Glomerular visceral epithelial cell (primary cell): Measurements from ENCODE around the gene CNTNAP2.
"Not testable (repeated sequence)": the region's sequence is repeated elsewhere in the genome, so short reads cannot be mapped to it uniquely, and the experiment has no call there.

Experiments used
- DNase-seq: peaks from one replicate; pipeline ENCODE4 v3.0.0-alpha.2; 2016; ENCODE audit errors: extremely low spot score

Gene CNTNAP2

DNA sequence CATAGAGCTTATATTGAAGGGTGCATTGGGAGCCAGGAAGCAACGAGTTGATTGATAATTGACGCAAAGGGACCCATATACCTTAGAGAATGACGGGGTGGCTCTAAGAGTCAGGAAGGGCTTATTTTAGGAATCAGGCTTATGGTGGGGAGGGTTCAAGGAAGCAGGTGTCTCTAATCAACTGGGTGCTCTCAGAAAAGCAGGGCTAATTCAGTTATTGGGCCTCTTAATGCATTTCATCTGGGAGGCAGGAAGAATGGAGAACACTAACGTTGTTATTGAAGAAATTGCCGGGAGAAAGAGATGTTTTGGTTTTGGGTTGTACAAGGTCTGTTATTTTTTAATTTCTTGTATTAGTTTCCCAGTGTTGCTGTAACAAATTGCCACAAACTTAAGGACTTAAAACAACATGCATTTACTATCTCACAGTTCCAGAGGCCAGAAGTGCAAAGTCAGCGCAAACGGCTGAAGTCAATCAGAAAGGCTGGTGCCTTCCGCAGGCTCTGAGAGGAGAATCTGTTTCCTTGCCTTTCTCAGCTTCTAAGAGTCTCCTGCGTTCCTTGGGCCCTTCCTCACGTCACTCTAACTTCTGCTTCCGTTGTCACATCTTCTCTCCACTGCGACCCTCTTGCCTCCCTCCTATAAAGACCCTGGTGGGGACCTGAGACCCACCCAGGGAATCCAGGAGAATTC, 2145.5 kb downstream of the CNTNAP2 start:
- DNase-seq, result no peak

DNA sequence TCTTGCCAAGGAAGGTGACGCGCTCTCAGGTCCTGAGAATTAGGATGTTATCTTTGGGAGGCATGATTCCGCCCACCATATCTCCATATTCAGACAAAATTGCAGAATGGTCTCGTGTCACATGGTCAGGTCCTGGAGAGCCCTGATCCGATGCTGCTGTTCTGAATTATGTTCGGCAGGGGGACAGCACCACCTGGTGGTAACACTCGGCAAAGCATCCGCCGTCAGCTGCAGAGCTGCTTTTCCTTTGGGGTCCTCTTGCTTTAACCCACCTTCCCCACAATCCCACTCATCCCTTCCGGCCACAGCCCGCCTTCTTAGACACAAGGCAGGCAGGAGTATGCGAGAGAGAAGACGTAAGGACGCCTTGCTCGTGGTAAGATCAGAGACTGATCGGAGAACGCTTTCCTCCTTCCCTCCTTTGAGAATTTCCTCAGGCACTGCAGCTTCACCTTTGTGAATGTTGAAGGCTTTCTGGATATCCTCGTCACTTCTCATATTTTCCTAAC, 2146.2 kb downstream of the CNTNAP2 start:
- peak; percentile 19 for DNase-seq

DNA sequence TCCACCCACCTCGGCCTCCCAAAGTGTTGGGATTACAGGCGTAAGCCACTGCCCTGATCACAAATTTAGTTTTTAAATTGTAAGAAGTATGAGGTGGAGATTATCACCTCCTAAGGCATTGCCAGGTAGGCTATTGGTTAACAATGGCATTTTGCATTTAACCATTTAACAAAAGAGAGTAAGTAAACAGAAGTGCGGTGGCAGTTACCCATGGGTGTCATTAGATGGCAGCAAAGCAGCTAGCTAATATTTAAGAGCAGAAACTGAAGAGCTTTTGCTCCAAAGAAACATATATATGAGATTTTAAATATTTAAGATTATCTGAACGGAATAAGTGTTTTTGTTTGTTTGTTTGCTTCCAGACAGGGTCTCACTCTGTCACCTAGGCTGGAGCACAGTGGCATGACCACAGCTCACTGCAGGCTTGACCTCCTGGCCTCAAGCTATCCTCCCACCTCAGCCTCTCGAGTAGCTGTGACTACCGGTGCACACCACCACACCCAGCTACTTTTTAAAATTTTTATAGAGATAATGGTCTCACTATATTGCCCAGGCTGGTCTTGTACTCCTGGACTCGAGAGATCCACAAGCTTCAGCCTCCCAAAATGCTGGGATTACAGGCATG, 2148.4 kb downstream of the CNTNAP2 start:
- no peak for DNase-seq

- DNase-seq, result no peak
These were observed 2149.3 kb downstream of the CNTNAP2 start for GRCh38 chr7:148265896-148266295.

DNA sequence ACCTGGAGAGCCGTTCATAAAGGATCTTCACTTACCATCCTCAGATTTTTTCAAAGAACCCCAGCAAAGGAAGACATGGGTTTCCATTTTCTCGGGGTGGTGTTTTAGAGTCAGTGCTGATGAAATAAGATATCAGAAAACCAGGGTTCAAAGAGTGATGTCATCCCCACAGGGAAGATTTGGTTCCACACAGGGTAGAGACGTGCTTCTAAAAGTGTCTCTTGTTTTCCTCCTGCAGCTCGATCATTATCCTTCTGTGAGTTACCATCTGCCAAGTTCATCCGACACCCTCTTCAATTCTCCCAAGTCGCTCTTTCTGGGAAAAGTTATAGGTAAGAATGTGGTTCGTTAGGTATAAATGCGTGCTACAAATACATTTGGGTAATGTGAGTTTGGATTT, 2150.2 kb downstream of the CNTNAP2 start:
- DNase-seq, result no peak

GRCh38 chr7:148270576-148270975, 2154.0 kb downstream of the CNTNAP2 start:
- DNase-seq, result no peak

DNA sequence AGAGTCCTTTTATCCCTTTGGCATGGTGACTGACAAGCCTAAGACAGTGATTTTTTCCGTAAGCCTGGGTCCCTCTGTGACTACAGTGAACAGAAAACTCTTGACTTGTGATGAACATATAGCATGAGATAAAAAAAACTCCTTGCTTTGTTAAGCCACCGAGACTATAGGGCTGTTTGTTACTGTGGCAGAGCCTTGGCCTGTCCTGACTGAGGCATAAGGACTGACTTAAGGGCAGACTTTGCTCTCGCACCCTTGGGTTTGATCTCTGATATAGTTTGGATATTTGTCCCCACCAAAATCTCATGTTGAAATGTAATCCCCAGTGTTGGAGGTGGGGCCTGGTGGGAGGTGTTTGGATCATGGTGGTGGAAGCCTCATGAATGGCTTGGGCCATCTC, 2157.5 kb downstream of the CNTNAP2 start:
- DNase-seq, result no peak

DNA sequence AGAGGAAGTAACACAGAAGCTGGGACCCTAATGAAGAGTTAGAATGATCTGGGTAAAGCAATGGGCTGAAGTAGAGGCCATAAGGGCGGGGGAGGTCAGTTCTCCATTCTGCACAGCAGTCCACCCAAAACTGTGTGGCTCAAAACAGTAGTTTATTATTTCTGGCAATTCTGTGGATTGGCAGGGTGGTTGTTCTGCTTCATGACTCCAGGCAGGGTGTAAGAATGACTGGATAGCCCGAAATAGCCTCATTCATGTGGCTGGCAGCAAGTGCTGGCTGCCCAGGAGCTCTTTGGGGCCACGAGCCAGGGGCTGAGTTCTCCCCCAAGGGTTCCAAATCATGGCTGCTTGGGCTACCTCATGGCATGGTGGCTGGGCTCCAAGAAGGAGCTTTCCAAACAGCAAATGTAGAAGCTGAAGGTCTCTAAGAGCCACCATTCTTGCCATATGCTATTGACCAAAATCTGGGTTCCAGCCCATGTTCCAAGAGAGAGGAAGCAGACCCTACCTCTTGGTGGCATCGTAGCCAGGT, 2158.8 kb downstream of the CNTNAP2 start:
- no peak for DNase-seq

DNA sequence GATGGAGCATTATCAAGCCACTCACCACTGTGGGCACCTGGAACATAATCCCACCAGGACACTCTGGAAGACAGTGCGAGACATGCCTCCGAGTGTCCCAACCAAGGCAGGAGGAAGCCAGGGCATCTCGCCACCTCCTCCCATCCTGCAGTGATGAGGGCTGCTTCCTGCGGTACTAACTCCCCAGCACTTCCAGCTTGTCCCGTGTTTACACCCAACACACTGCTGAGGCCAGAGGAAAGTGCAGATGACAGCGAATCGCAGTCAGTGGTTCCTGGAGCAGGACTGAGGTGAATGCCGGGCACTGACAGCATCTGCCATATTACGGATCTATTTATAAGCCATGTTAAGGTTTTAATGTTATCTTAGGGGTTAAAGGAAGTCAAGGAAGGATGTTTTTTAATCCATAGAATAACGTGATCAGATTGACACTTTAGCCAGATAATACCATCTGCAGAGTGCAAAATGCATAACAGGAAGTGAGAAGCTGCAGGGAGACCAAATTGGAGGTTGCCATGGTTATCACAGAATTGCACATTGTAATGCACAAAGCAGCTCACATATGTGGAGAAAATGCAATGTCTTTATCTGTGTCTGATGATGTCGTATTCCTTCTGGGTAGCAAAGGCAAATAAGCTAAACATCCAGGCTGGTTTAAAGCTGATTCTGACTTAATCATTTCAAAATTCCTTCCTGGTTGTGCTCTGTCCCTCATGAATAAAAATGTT, 2159.9 kb downstream of the CNTNAP2 start:
- DNase-seq, result no peak

DNA sequence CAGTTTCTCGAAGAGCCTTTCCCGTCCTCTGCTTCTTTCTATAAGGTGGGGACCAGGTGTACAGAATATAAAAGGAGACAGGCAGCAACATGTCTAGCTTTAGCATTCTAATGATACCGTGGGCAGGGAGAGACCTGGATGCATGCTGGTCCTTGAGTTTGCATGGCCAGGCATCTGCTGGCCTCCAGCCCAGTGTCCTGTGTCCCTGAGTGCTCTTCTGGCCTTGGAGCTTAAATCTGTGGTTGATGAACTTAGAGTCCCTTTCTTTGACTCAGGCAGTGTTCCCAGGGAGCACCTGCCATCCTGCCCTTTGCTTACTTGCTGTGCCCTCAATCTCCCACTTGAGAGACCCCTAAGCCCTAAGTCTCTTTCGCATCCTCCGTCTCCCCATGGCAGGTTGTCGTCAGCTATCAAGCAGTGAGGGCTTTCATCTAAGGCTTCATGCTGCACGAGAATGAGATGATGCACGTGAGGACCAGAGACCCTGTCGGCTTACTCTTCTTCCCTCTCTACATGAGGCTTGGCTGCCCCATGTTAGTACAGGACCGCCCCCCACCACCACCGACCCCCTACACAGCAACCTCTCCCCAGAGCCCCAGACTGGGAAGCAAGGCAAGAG, 2160.6 kb downstream of the CNTNAP2 start:
- DNase-seq, result no peak

DNA sequence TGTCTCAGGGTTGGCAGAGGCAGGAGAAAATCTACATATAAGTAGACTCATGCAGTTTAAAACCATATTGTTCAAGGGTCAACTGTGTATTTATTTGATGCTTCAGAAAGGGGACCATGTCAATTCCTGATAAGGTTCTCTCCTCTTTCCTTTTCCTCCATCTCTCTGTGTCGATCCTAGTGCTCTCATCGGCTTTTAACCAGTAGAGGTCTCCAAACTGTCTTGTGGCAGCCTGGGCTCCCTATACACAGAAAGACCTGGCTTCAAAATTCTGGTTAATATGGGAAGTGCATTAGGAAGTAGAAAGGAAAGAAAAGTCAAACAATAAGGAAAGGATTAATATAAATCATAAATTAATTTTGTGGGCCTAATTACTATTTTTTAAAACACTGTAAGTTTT, 2169.5 kb downstream of the CNTNAP2 start:
- DNase-seq, result no peak

DNA sequence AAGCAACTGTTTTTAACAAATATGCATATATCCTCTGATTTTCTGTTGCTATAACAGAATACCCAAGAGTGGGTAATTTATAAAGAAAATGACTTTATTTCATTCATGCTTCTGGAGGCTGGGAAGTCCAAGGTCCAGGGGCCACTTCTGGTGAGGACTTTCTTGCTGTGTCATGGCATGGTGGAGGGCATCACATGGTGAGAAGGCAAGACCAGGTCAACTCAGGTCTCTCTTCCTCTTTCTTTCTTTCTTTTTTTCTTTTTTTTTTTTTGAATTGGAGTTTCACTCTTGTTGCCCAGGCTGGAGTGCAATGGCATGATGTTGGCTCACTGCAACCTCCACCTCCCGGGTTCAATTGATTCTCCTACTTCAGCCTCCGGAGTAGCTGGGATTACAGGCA, 2170.9 kb downstream of the CNTNAP2 start:
- no peak for DNase-seq

GRCh38 chr7:148288592-148289151, 2172.1 kb downstream of the CNTNAP2 start:
- no peak for DNase-seq

DNA sequence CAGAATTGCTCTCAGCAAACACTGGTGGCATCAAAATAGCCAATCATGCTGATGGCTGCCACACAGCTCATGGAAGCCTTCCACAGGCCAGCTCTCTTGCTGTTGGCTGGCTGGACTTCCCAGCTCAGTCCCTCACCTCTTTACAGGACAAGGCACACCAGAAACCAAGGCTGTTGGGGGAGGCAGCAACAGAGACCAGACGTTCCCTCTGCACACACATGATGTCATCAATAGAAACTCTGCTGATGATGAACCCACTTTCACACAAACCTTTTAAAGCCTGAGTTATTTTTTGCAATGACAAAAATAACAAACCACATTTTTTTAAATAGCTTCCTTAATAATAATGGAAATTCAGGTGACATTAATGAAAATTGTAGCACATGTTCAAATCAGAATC, 2173.0 kb downstream of the CNTNAP2 start:
- no peak for DNase-seq

- DNase-seq, result no peak
These were observed 2173.9 kb downstream of the CNTNAP2 start for GRCh38 chr7:148290538-148290937.

- no peak for DNase-seq
These were observed 2175.2 kb downstream of the CNTNAP2 start for GRCh38 chr7:148291799-148292198.

GRCh38 chr7:148296994-148297644, 2180.5 kb downstream of the CNTNAP2 start:
- no peak for DNase-seq

DNA sequence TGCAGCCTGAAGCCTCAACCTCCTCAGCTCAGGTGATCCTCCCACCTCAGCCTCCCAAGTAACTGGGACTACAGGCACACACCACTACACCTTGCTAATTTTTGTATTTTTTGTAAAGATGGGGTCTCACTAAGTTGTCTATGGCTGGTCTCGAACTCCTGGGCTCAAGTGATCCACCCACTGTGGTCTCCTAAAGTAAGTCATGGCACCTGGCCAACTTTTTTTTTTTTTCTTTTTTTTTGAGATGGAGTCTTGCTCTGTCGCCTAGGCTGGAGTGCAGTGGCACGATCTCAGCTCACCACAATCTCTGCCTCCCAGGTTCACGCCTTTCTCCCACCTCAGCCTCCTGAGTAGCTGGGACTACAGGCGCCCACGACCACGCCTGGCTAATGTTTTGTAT, 2182.2 kb downstream of the CNTNAP2 start:
- DNase-seq, result not testable (repeated sequence)

- no peak for DNase-seq
These were observed 2183.0 kb downstream of the CNTNAP2 start for GRCh38 chr7:148299350-148300276.

DNA sequence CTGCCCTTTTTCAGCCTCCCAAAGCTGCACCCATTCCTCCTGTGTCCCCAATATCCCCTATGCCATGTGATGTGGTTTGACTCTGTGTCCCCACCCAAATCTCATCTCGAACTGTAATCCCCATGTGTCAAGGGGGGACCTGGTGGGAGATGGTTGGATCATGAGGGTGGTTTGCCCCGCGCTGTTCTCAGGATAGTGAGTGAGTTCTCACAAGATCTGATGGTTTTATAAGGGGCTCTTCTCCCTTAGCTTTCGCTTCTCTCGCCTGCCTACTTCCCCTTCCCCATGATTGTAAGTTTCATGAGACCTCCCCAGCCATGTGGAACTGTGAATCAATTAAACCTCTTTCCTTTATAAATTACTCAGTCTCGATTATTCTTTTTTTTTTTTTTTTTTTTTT, 2185.8 kb downstream of the CNTNAP2 start:
- DNase-seq, result not testable (repeated sequence)
